Stimulated activated CD4-positive, alpha-beta T cell treated with anti-CD3 and anti-CD28 coated beads, Interleukin-15, amount 100 ng/mL, for 1 hour (primary cell): ENCODE results near the gene MEGF11.
"Not testable (repeated sequence)": the region's sequence is repeated elsewhere in the genome, so short reads cannot be mapped to it uniquely, and the experiment has no call there.

ENCODE experiments used
- DNase-seq, 2 donors: peaks; one replicate each; pipeline ENCODE4 v3.0.0-alpha.2; 2020; ENCODE audit warnings: low read depth in 1 of 2, low spot score in 1 of 2

Gene MEGF11

DNA sequence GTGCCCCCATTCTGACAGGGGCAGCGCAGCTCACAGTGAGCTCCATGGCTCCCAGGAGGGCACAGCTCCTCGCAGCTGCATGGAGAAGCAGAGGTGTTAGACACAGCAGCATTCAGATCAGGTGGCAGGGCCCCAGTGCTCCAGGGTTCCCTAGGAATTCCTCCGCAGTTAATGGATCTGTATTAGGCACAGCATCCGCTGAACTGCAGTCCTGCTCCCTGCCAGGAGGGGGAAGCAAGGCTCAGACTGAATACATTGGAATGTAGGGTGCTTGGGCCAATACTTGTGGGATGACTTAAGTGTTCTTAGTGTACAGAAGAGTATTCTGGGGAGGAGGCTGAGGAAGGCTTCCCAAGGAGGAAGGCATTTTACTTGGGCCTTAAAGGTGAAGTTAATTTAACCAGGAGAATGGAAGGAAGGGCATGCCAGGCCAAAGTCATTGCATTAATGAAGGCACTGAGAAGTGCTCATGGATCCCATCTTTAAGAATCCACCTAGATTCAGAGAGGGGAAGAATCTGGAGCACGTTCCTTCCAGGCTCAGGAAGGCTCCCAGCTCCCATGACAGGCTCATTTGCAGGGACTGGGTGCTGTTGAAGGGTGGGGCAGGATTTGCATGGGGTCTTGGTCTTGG lies 272.6 kb downstream of the MEGF11 start:
- no peak for DNase-seq

GRCh38 chr15:65979837-65980236 lies 273.7 kb downstream of the MEGF11 start:
- no peak for DNase-seq

DNA sequence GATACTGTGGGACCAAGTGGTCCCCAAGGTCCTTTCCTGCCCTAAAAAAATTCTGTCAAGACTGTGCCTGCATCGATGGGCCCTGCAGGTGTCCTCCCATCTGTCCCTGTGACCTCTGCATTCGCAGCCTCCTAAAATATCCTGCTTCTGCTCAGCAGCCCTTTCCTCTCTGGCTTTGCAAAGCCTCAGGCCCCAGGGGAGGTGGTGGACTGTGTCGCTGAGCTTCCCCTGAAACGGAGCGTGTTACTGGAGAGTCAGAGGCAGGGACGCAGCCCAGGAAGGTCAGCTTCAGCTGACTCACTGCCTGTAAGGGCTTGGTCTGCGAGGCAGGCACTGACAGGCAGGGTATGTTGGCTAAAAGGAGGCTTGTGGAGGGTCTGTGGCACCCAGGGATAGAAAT lies 274.2 kb downstream of the MEGF11 start:
- no peak for DNase-seq

DNA sequence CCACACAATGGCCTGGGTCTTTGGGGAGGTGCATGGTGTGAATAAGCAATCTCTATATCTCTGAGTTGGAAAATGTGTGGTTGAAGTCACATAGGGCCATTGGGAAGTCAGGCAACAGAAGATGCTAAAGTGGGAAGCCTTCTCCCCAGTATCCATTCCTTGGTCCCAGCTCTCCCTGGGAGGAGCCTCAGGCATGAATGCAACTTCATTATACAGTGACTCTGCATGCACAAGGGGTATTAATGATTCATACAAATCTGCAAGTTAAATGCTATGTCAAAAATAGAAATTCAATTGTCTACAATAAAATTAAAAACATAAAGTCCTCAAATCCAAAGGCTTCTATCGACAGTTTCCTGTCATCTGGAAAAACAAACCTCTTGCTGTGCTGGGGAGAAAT lies 275.4 kb downstream of the MEGF11 start:
- DNase-seq: no peak

- DNase-seq: not testable (repeated sequence)
These were observed 277.4 kb downstream of the MEGF11 start for GRCh38 chr15:65976196-65976595.

- DNase-seq: no peak
These were observed 281.9 kb downstream of the MEGF11 start for GRCh38 chr15:65971741-65971995.

DNA sequence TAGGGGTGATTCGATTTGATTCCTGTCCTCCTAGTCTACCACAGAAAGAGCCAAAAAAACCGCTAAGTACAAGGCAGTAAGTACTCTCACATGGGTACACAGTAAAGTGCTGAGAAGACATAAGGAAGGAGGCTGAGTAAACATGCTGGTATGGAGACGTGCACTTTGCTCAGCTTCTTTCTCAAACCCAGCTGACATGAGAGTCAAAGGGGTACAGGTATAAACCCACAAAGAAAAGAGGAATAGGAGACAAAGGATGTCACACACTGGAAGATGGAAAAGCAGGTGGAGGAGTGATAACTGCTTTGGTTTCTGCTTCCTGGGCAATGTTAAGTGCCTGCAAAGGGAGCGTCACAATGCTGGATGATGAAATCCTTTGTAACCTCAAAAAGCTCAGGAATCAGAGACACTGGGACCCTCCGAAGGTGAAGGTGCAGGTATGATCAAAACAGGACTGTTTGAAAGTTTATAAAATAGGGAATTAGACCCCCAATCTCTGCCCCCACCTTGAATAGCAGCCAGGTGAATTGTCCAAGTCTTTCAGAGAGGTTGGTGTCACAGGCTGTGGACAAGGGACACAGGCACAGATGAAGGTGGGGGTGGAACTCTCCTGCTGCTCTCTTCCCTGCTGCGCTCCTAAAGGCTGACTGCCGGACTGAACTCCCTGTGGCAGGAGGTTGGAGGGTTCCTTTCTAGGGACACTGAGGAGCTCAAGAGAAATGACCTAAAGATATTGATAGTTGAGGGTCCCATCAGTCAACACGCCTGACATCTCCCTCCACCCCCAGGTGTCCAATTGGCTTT lies 282.4 kb downstream of the MEGF11 start:
- DNase-seq: no peak

DNA sequence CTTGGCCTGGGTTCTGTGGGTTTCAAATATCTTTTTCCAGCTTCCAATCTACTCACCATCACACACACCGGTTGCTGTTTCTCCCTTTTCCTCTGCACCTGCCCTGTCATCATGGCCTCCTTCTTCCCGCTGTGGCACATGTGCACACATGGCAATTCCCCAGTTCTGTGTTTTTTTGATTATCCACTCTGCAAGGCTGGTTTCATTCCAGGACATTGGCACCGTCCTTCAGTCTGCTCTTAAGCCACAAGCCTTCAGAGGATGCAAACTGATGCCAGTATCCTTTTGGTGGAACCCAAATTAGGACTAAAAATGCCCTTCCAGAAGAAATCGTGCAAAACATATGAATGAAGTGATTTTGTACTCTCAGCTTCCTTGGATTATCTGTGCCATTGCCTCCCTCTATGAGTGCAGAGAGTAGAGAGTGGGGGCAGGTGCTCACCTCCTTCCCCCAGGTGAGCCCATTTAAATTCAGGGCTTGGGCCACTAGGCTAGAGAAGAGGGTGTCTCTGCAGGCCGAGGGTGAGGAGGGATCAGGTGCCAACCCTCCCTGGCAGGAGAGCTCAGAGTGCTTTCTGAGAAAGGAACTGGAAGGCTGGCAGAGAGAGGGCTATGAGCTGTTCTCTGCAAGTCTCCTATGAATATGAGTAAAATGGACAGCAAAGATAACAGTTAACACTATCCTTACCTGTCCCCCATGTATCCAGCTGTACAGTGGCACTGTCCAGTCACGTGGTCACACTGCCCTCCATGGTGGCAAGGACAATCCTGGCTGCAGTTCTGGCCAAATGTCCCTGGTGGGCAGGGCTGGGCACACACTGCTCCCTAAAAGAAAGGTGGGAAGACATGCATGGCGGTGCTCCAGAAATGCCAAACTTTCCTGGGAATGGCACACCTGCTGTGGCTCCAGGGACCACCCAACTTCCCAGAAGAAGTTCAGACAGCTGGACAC lies 283.4 kb downstream of the MEGF11 start:
- no peak for DNase-seq

DNA sequence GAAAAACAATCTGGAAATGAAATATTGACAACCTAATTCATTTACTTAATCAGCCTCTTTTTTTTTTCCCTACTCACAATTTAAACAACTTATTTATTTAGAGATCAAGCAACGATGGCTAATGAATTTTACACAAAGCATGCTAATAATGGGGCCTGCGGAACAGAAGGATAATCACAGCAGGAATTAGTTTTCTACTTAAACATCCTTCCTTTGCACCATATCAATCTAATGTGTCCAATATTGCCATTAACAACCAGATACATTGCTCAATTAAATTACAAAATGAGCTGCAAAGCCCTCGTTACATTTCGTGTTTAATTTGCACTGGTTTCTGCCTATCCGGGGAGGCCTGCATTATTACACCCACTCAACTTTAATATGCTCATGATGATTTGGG lies 285.0 kb downstream of the MEGF11 start:
- DNase-seq: no peak

- DNase-seq: no peak
These were observed 288.6 kb downstream of the MEGF11 start for GRCh38 chr15:65964792-65965433.

GRCh38 chr15:65963911-65964482 lies 289.6 kb downstream of the MEGF11 start:
- DNase-seq: no peak

- no peak for DNase-seq
These were observed 290.2 kb downstream of the MEGF11 start for GRCh38 chr15:65963358-65963757.

DNA sequence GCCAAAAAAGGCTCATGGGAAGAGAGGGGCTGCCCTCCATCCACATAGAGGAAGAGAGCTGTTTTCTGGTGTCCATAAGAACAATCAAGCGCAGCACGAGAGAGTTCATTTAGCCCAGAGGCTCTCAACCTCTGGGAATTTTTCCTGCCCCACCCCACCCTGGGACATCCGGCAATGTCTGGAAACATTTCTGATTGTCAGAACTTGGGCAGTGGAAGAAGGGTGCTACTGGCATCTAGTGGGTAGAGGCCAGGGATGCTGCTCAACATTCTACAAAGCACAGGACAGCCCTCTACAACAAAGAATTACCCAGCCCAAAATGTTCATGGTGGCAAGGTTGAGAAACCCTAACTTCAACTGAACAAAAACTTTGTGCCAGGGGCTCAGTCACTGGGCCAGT lies 291.4 kb downstream of the MEGF11 start:
- no peak for DNase-seq

DNA sequence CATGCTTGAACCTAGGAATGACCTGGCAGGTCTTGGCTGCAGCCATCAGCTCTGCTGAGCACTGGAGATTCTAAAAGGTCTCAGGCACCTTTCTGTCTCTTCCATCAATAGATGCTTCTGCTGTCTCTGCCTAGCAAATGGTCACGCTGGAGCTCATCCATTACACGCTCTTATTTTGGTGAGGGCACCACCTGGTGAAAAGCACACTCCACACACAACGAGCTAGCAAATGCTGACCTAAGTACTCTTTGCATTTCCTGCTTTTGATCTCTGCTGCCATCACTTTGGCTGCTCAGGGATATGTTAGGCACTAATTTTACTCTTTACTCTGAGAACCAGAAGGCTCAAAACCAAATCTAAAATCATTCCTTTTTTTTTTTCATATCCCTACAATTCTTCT lies 293.0 kb downstream of the MEGF11 start:
- DNase-seq: no peak

DNA sequence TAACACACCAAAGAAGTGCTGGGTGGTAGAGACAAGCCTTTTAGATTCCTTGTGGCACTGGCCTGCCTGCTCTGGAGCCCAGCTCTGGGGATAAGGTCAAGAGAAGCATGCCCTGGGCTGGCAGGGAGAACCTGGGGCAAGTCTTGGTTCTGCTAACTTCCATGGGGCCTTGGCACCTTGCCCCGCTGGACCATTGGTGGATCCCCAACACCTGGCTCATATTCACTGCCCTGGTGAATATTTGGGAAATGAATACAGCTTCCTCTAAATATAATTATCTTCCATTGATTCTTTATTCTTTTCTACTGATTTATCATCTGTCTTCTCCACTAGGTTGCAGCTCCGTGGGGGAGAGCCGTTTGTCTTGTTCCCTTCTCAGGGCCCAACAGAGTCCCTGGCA lies 294.7 kb downstream of the MEGF11 start:
- no peak for DNase-seq

GRCh38 chr15:65957451-65957850 lies 296.1 kb downstream of the MEGF11 start:
- no peak for DNase-seq

DNA sequence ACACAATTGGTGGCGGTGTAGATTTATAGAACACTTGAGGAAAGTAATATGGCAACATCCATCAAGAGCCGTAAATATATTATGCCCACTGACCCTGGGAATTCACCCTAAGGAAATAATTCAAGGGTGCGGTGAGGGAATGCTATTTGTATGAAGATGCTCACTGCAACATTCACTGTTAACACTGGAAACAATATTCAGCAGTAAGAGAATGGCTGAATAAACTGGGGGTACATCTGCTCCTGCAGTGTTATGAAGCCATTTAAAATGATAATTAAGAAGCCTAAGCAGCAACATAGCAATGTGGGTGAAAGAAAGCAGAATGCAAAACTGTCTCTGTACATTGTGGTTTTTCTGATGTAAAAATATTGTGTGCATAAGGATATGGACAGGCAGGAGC lies 296.7 kb downstream of the MEGF11 start:
- no peak for DNase-seq

DNA sequence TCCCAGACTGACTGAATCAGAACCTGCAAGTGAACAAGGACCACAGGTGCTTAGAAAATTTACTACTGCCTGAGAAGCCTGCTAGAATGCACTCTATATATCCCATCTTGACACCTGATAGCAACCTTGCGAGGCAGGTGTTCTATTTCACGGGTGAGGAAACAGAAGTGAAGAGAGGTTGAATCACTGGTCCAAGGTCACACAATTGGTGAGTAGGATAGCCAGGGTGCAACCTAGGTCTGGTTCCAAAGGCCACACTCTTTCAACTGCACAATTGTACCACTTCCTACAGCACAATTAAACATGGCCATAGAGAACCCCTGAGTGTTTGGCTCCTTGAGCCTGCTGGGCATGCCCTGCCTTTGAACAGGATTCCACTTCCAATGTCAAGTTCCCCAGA lies 297.2 kb downstream of the MEGF11 start:
- DNase-seq: no peak

- no peak for DNase-seq
These were observed 299.2 kb downstream of the MEGF11 start for GRCh38 chr15:65954289-65954741.

GRCh38 chr15:65953622-65954021 lies 299.9 kb downstream of the MEGF11 start:
- no peak for DNase-seq

- DNase-seq: no peak
These were observed 301.0 kb downstream of the MEGF11 start for GRCh38 chr15:65952391-65953053.
